H9 (cell line): ENCODE results near the gene ARID3A. TPM values are rescaled to one million over a fixed set of nuclear protein-coding genes. Genes with fewer than 3 reads are reported as not detected.
A peak's percentile ranks its signal among the peaks of the same experiment; 100 is the strongest.

Experiments used
- DNase-seq: peaks from one replicate; pipeline ENCODE4 v3.0.0-alpha.2; 2017
- H2AFZ ChIP-seq: one replicate; pipeline ENCODE4 v1.6.1; 2013; ENCODE audit warnings: mild to moderate bottlenecking, low read length, control low read depth, moderate library complexity
- H2AK5ac ChIP-seq: 2 replicates; pipeline ENCODE4 v1.6.1; 2013; ENCODE audit warnings: low read length, control low read depth, mixed read lengths; ENCODE audit not compliant: insufficient read length
- H2BK120ac ChIP-seq: one replicate; pipeline ENCODE4 v1.6.1; 2013; ENCODE audit warnings: low read depth, mild to moderate bottlenecking, low read length, control low read depth, inconsistent platforms; ENCODE audit not compliant: poor library complexity, severe bottlenecking
- H2BK12ac ChIP-seq: 2 replicates; pipeline ENCODE4 v1.6.1; 2013; ENCODE audit warnings: low read length, control low read depth, mixed read lengths, low read depth; ENCODE audit not compliant: insufficient read length
- H2BK15ac ChIP-seq: 2 replicates; pipeline ENCODE4 v1.6.1; 2013; ENCODE audit warnings: low read depth, low read length, control low read depth
- H2BK20ac ChIP-seq: one replicate; pipeline ENCODE4 v1.6.1; 2013; ENCODE audit warnings: low read depth, mild to moderate bottlenecking, low read length, control low read depth, inconsistent platforms; ENCODE audit not compliant: poor library complexity, severe bottlenecking
- H2BK5ac ChIP-seq: 2 replicates; pipeline ENCODE4 v1.6.1; 2013; ENCODE audit warnings: low read length, control low read depth, mixed read lengths; ENCODE audit not compliant: insufficient read length
- H3K14ac ChIP-seq: 2 replicates; pipeline ENCODE4 v1.6.1; 2013; ENCODE audit warnings: low read length, control low read depth; ENCODE audit not compliant: insufficient read depth
- H3K18ac ChIP-seq: 2 replicates; pipeline ENCODE4 v1.6.1; 2013; ENCODE audit warnings: low read depth, mild to moderate bottlenecking, mixed read lengths, low read length, control low read depth; ENCODE audit not compliant: insufficient read length
- H3K23ac ChIP-seq: 2 replicates; pipeline ENCODE4 v1.6.1; 2013; ENCODE audit warnings: low read length, control low read depth, mixed read lengths, low read depth; ENCODE audit not compliant: insufficient read length
- H3K23me2 ChIP-seq: 2 replicates; pipeline ENCODE4 v1.6.1; 2013; ENCODE audit warnings: low read depth, mild to moderate bottlenecking, mixed read lengths, low read length, control low read depth; ENCODE audit not compliant: insufficient read length, poor library complexity, severe bottlenecking
- H3K27ac ChIP-seq: 2 replicates; pipeline ENCODE4 v1.5.1; 2013; ENCODE audit warnings: low read length, control low read depth, mixed read lengths, low read depth; ENCODE audit not compliant: insufficient read length
- H3K27me3 ChIP-seq: 2 replicates; pipeline ENCODE4 v1.6.1; 2013; ENCODE audit warnings: low read length, control low read depth, inconsistent platforms; ENCODE audit not compliant: insufficient read depth
- H3K4ac ChIP-seq: 2 replicates; pipeline ENCODE4 v1.6.1; 2013; ENCODE audit warnings: low read depth, mild to moderate bottlenecking, control low read depth, inconsistent platforms, low read length, moderate library complexity
- H3K4me1 ChIP-seq: 2 replicates; pipeline ENCODE4 v1.6.1; 2013; ENCODE audit warnings: low read length, control low read depth, inconsistent platforms; ENCODE audit not compliant: insufficient read depth
- H3K4me2 ChIP-seq: 2 replicates; pipeline ENCODE4 v1.6.1; 2013; ENCODE audit warnings: low read length, control low read depth, mixed read lengths; ENCODE audit not compliant: insufficient read length, insufficient read depth
- H3K56ac ChIP-seq: 2 replicates; pipeline ENCODE4 v1.6.1; 2013; ENCODE audit warnings: low read depth, mild to moderate bottlenecking, mixed read lengths, low read length, control low read depth; ENCODE audit not compliant: insufficient read length
- H3K79me1 ChIP-seq: 2 replicates; pipeline ENCODE4 v1.6.1; 2013; ENCODE audit warnings: low read depth, mild to moderate bottlenecking, moderate library complexity, low read length, control low read depth, inconsistent platforms; ENCODE audit not compliant: insufficient read depth, poor library complexity, severe bottlenecking
- H3K79me2 ChIP-seq: 2 replicates; pipeline ENCODE4 v1.6.1; 2013; ENCODE audit warnings: low read length, control low read depth, inconsistent platforms; ENCODE audit not compliant: insufficient read depth
- H3K9ac ChIP-seq: 2 replicates; pipeline ENCODE4 v1.6.1; 2013; ENCODE audit warnings: low read length, control low read depth, mixed read lengths; ENCODE audit not compliant: insufficient read length; ENCODE audit errors: extremely low read depth
- H3K9me3 ChIP-seq: one replicate; pipeline ENCODE4 v1.6.1; 2013; ENCODE audit warnings: low read depth, low read length, inconsistent platforms; ENCODE audit not compliant: control insufficient read depth
- H3T11ph ChIP-seq: one replicate; pipeline ENCODE4 v1.6.1; 2013; ENCODE audit warnings: mild to moderate bottlenecking, low read length, control low read depth, inconsistent platforms
- H4K20me1 ChIP-seq: one replicate; pipeline ENCODE4 v1.6.1; 2013; ENCODE audit not compliant: control insufficient read depth, insufficient read length, insufficient read depth
- H4K5ac ChIP-seq: 2 replicates; pipeline ENCODE4 v1.6.1; 2013; ENCODE audit warnings: low read depth, mild to moderate bottlenecking, mixed read lengths, low read length, control low read depth; ENCODE audit not compliant: insufficient read length
- H4K8ac ChIP-seq: replicated peaks from 2 replicates; pipeline ENCODE4 v1.6.1; 2013; ENCODE audit warnings: low read length, control low read depth, mixed read lengths, low read depth; ENCODE audit not compliant: insufficient read length
- H4K91ac ChIP-seq: 2 replicates; pipeline ENCODE4 v1.6.1; 2013; ENCODE audit warnings: low read depth, mild to moderate bottlenecking, moderate library complexity, mixed read lengths, low read length, control low read depth; ENCODE audit not compliant: insufficient read length
- H3K27ac Mint-ChIP-seq, 3 experiments: 2 replicates in 2 of 3; 3 replicates in 1 of 3; pipeline ENCODE4 v1.8.0; 2020 to 2021; ENCODE audit warnings: mixed read lengths in 3 of 3, mild to moderate bottlenecking in 1 of 3, moderate library complexity in 1 of 3
- H3K27me3 Mint-ChIP-seq: 2 replicates; pipeline ENCODE4 v1.8.0; 2021; ENCODE audit warnings: low read depth, mild to moderate bottlenecking, moderate library complexity, mixed read lengths
- H3K36me3 Mint-ChIP-seq, 3 experiments: 2 replicates in 2 of 3; 3 replicates in 1 of 3; pipeline ENCODE4 v1.8.0; 2020 to 2021; ENCODE audit warnings: low read depth in 3 of 3, mixed read lengths in 3 of 3; ENCODE audit not compliant: insufficient read depth in 1 of 3
- H3K4me1 Mint-ChIP-seq, 2 experiments: 2 replicates each; pipeline ENCODE4 v1.8.0; 2020; ENCODE audit warnings: mixed read lengths in 2 of 2
- H3K4me3 Mint-ChIP-seq, 2 experiments: 2 replicates in 1 of 2; 3 replicates in 1 of 2; pipeline ENCODE4 v1.8.0; 2020 to 2021; ENCODE audit warnings: mild to moderate bottlenecking in 2 of 2, mixed read lengths in 2 of 2, moderate library complexity in 1 of 2
- H3K9me3 Mint-ChIP-seq, 2 experiments: 2 replicates in 1 of 2; 3 replicates in 1 of 2; pipeline ENCODE4 v1.8.0; 2020; ENCODE audit warnings: mild to moderate bottlenecking in 2 of 2, mixed read lengths in 2 of 2, moderate library complexity in 1 of 2
- WGBS: extraction: QIAGEN DNeasy Blood & Tissue Kit; methylation state at CpG from one replicate; pipeline ENCODE4 v1.1.7; 2013; ENCODE audit warnings: missing lambda C conversion rate, low lambda C conversion rate, mixed read lengths; ENCODE audit not compliant: insufficient read length; ENCODE audit errors: extremely low coverage; 5-methylcytosine and 5-hydroxymethylcytosine counted together
- total RNA-seq: library from RNA; stranded (reverse); gene quantifications from 2 replicates; pipeline ENCODE4 v1.2.1, GENCODE V29; 2021
- TF ChIP-seq, protein P1 (sequence below): fragments of 200-600 bp; sonication (generic); conservative IDR thresholded peaks from 3 replicates; pipeline ENCODE4 v1.8.0; 2021; ENCODE audit warnings: antibody characterized with exemption, mild to moderate bottlenecking

ARID3A gene
- total RNA-seq, 1 experiment from 2014 or later, result 98.3 TPM

DNA sequence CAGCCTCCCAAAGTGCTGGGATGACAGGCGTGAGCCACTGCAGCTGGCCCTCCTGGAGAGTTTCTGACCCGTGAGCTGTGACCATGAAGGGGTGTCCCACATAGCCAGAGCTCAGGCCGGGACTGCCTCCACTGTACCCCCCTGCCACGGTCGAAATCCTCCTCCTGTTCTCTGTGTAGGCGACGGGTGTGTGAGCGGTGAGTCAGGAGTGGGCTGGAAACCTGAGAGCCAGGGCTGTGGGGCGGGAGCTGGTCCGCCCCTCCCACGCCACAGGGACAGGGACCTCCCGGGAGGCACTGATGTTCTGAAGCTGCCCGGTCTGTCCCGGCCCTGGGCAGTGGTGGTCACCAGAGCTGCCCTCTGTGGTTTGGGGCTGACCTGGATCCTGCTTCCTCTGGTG lies 62.2 kb downstream of the ARID3A start:
- H3K23ac ChIP-seq, result no peak overlapping the region

More for the DNA sequence above, 62.2 kb downstream of the ARID3A start:
- Histone ChIP-seq H3K27ac (no peak overlapping the region), H3K4me1 (no peaks in the 10 kb centered on the region), H2BK20ac (no peak overlapping the region), H4K91ac (no peak overlapping the region), H2BK12ac (no peak overlapping the region), H3K56ac (no peak overlapping the region), H2BK5ac (no peak overlapping the region), H4K8ac (no peak overlapping the region), H3K79me2 (no peaks in the 10 kb centered on the region; the same call in 1 of the 2 replicates), H4K20me1 (peaks cover 3% of the 10 kb centered on the region), H2AFZ (no peak overlapping the region), H4K5ac (no peak overlapping the region), H3K23me2 (peaks cover 7% of the 10 kb centered on the region), H3K9me3 (no peaks in the 10 kb centered on the region), H2AK5ac (no peak overlapping the region), H3K79me1 (no peaks in the 10 kb centered on the region), H3T11ph (no peak overlapping the region), H3K4ac (no peak overlapping the region), H3K18ac (no peak overlapping the region), H3K27me3 (no peaks in the 10 kb centered on the region), H2BK120ac (no peak overlapping the region), H3K14ac (no peak overlapping the region), H3K4me2 (no peak overlapping the region), H2BK15ac (no peak overlapping the region), H3K9ac (no peak overlapping the region)
- Mint-ChIP-seq H3K9me3 (no peaks in the 10 kb centered on the region), H3K27me3 (peaks cover 2% of the 10 kb centered on the region; the same call in 1 of the 2 replicates), H3K36me3 (peaks cover 10 to 41% (median 37%) of the 10 kb centered on the region in 3 experiments; a peak in 6 of 7 replicates), H3K4me3 (no peak overlapping the region), H3K4me1 (peaks cover 5 to 20% of the 10 kb centered on the region in 2 experiments), H3K27ac (peak overlapping the region in 1 of 3 experiments; percentile 70; a peak in 1 of 7 replicates)
- TF ChIP-seq, protein P1, sequence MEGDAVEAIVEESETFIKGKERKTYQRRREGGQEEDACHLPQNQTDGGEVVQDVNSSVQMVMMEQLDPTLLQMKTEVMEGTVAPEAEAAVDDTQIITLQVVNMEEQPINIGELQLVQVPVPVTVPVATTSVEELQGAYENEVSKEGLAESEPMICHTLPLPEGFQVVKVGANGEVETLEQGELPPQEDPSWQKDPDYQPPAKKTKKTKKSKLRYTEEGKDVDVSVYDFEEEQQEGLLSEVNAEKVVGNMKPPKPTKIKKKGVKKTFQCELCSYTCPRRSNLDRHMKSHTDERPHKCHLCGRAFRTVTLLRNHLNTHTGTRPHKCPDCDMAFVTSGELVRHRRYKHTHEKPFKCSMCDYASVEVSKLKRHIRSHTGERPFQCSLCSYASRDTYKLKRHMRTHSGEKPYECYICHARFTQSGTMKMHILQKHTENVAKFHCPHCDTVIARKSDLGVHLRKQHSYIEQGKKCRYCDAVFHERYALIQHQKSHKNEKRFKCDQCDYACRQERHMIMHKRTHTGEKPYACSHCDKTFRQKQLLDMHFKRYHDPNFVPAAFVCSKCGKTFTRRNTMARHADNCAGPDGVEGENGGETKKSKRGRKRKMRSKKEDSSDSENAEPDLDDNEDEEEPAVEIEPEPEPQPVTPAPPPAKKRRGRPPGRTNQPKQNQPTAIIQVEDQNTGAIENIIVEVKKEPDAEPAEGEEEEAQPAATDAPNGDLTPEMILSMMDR, result no peak
- no CpG with 5 or more reads among the region's 14 CpGs for WGBS
- no peak for DNase-seq
